ENCODE results near the gene TRPV4.

DNA sequence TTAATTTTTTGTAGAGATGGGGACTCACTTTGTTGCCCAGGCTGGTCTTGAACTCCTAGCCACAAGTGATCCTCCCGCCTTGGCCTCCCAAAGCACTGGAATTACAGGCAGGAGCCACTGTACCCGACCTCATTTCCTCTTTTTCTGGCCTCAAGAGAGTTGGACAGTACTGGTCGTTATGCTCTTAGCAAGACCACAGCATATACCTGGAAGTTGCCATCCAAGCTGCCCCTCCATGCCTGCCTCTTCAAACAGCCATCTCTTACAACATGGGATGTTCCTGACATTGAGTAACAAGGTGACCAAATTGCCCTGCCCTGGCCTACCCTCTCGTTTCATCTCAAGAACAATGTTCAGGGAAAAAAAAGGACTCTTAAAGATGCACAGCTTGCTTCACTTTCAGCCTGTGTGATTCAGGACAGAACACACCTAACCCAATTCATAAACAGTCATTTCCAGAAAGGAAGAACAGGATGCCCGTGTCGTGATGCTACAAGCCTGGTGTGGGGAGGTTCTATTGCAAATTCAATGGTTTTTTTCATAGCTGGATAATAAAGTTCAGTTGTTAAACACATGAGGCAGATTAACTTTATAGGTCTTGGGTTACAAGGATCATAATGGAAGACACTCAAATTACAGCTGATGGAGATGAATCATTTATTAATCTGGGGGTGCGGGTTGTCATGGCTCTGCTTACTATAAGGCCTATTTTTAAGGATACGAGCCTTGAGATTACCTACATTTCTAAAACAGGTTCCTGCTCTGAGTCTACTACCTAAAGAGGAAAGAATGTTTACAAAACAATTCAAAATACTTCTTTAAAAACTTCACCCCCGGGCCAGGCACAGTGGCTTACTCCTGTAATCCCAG lies 35.2 kb upstream of the TRPV4 start:
- TF ChIP-seq ZNF184 (tag by site-specific recombination; IDR thresholded peaks at IDR 0.05) (no peak), ZNF350 (tag by site-specific recombination; IDR thresholded peaks at IDR 0.05) (no peak)
- TF ChIP-seq, protein P1, sequence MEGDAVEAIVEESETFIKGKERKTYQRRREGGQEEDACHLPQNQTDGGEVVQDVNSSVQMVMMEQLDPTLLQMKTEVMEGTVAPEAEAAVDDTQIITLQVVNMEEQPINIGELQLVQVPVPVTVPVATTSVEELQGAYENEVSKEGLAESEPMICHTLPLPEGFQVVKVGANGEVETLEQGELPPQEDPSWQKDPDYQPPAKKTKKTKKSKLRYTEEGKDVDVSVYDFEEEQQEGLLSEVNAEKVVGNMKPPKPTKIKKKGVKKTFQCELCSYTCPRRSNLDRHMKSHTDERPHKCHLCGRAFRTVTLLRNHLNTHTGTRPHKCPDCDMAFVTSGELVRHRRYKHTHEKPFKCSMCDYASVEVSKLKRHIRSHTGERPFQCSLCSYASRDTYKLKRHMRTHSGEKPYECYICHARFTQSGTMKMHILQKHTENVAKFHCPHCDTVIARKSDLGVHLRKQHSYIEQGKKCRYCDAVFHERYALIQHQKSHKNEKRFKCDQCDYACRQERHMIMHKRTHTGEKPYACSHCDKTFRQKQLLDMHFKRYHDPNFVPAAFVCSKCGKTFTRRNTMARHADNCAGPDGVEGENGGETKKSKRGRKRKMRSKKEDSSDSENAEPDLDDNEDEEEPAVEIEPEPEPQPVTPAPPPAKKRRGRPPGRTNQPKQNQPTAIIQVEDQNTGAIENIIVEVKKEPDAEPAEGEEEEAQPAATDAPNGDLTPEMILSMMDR (tag by site-specific recombination; IDR thresholded peaks at IDR 0.05) = no peak
- TF ChIP-seq, protein P2, sequence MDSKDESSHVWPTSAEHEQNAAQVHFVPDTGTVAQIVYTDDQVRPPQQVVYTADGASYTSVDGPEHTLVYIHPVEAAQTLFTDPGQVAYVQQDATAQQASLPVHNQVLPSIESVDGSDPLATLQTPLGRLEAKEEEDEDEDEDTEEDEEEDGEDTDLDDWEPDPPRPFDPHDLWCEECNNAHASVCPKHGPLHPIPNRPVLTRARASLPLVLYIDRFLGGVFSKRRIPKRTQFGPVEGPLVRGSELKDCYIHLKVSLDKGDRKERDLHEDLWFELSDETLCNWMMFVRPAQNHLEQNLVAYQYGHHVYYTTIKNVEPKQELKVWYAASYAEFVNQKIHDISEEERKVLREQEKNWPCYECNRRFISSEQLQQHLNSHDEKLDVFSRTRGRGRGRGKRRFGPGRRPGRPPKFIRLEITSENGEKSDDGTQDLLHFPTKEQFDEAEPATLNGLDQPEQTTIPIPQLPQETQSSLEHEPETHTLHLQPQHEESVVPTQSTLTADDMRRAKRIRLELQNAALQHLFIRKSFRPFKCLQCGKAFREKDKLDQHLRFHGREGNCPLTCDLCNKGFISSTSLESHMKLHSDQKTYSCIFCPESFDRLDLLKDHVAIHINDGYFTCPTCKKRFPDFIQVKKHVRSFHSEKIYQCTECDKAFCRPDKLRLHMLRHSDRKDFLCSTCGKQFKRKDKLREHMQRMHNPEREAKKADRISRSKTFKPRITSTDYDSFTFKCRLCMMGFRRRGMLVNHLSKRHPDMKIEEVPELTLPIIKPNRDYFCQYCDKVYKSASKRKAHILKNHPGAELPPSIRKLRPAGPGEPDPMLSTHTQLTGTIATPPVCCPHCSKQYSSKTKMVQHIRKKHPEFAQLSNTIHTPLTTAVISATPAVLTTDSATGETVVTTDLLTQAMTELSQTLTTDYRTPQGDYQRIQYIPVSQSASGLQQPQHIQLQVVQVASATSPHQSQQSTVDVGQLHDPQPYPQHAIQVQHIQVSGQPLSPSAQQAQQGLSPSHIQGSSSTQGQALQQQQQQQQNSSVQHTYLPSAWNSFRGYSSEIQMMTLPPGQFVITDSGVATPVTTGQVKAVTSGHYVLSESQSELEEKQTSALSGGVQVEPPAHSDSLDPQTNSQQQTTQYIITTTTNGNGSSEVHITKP (tag by site-specific recombination; IDR thresholded peaks at IDR 0.05) = peak; percentile 79
